WTC11 (cell line): ENCODE results near the gene ADARB2.

Experiments used
- ATF2 ChIP-seq: sonication (generic); formaldehyde crosslinking; IDR thresholded peaks from 2 replicates; pipeline ENCODE4 v1.8.1; 2022; ENCODE audit warnings: low read depth, missing genetic modification reagents, borderline replicate concordance
- ATF3 ChIP-seq: sonication (generic); formaldehyde crosslinking; conservative IDR thresholded peaks from 2 replicates; pipeline ENCODE4 v1.8.1; 2022; ENCODE audit warnings: mild to moderate bottlenecking, missing genetic modification reagents
- CBFB ChIP-seq: sonication (generic); formaldehyde crosslinking; IDR thresholded peaks from 2 replicates; pipeline ENCODE4 v1.8.1; 2022; ENCODE audit warnings: mild to moderate bottlenecking, low read depth, missing genetic modification reagents
- CTCF ChIP-seq: fragments of 200-600 bp; IDR thresholded peaks from 2 replicates; pipeline ENCODE4 v1.8.0; 2022; ENCODE audit warnings: antibody characterized with exemption
- FOXP1 ChIP-seq: sonication (generic); formaldehyde crosslinking; IDR thresholded peaks from 2 replicates; pipeline ENCODE4 v1.8.0; 2022; ENCODE audit warnings: missing genetic modification reagents, mild to moderate bottlenecking, moderate library complexity, borderline replicate concordance
- FOXP4 ChIP-seq: sonication (generic); formaldehyde crosslinking; IDR thresholded peaks from 2 replicates; pipeline ENCODE4 v1.8.0; 2022; ENCODE audit warnings: mild to moderate bottlenecking, missing genetic modification reagents
- KAT7 ChIP-seq: sonication (generic); formaldehyde crosslinking; IDR thresholded peaks from 2 replicates; pipeline ENCODE4 v1.8.1; 2023; ENCODE audit warnings: missing genetic modification reagents, mild to moderate bottlenecking, borderline replicate concordance
- MYBL2 ChIP-seq: sonication (generic); formaldehyde crosslinking; IDR thresholded peaks from 2 replicates; pipeline ENCODE4 v1.8.1; 2023; ENCODE audit warnings: mild to moderate bottlenecking, moderate library complexity, missing genetic modification reagents
- PRDM15 ChIP-seq: sonication (generic); formaldehyde crosslinking; IDR thresholded peaks from 2 replicates; pipeline ENCODE4 v1.8.0; 2022; ENCODE audit warnings: missing genetic modification reagents
- TP53 ChIP-seq: sonication (generic); formaldehyde crosslinking; IDR thresholded peaks from 2 replicates; pipeline ENCODE4 v1.8.1; 2023; ENCODE audit warnings: mild to moderate bottlenecking, missing genetic modification reagents
- ZNF121 ChIP-seq: sonication (generic); formaldehyde crosslinking; IDR thresholded peaks from 2 replicates; pipeline ENCODE4 v1.8.0; 2023; ENCODE audit warnings: missing genetic modification reagents

GRCh38 chr10:1520909-1521565, 216.3 kb downstream of the ADARB2 start:
- TF ChIP-seq TP53 (CRISPR knock-in tag), result no peak
- TF ChIP-seq KAT7 (CRISPR knock-in tag), result no peak
- TF ChIP-seq CTCF, result no peak
- no peak for TF ChIP-seq FOXP1
- no peak for TF ChIP-seq ZNF121 (CRISPR knock-in tag)
- no peak for TF ChIP-seq CBFB (CRISPR knock-in tag)
- no peak for TF ChIP-seq FOXP4 (CRISPR knock-in tag)
- TF ChIP-seq MYBL2 (CRISPR knock-in tag), result no peak
- TF ChIP-seq ATF3 (CRISPR knock-in tag), result no peak
- no peak for TF ChIP-seq ATF2 (CRISPR knock-in tag)
- no peak for TF ChIP-seq PRDM15 (CRISPR knock-in tag)
